ENCODE measurements around the gene SLBP.

- TF ChIP-seq HDAC6 (IDR thresholded peaks at IDR 0.05; ENCODE audit: unreplicated experiment): no peak
- no peak for TF ChIP-seq CTCF (IDR thresholded peaks at IDR 0.05 in 2 of 3, conservative IDR thresholded peaks at IDR 0.05 in 1 of 3; ENCODE audit: control insufficient read depth in 2 of 3, extremely low read depth in 1 of 3, insufficient read depth in 1 of 3, low read depth in 3 of 3, low read length in 3 of 3)
- TF ChIP-seq CHD2 (IDR thresholded peaks at IDR 0.05; ENCODE audit: borderline replicate concordance, low read depth, low read length): no peak
- TF ChIP-seq PAX8 (IDR thresholded peaks at IDR 0.05): no peak
- TF ChIP-seq YY1 (IDR thresholded peaks at IDR 0.05; ENCODE audit: low read depth, low read length): no peak
- TF ChIP-seq POLR2AphosphoS2 (IDR thresholded peaks at IDR 0.05; ENCODE audit: low read depth, low read length): no peak
- no peak for TF ChIP-seq STAT3 (IDR thresholded peaks at IDR 0.05; ENCODE audit: low read depth, low read length)
- TF ChIP-seq EZH2 (IDR thresholded peaks at IDR 0.05; ENCODE audit: borderline replicate concordance, control insufficient read depth, low read depth, low read length): no peak
- no peak for TF ChIP-seq SP1 (IDR thresholded peaks at IDR 0.05; ENCODE audit: low read depth, low read length)
- TF ChIP-seq ZSCAN29 (IDR thresholded peaks at IDR 0.05): no peak
- TF ChIP-seq, protein P1, sequence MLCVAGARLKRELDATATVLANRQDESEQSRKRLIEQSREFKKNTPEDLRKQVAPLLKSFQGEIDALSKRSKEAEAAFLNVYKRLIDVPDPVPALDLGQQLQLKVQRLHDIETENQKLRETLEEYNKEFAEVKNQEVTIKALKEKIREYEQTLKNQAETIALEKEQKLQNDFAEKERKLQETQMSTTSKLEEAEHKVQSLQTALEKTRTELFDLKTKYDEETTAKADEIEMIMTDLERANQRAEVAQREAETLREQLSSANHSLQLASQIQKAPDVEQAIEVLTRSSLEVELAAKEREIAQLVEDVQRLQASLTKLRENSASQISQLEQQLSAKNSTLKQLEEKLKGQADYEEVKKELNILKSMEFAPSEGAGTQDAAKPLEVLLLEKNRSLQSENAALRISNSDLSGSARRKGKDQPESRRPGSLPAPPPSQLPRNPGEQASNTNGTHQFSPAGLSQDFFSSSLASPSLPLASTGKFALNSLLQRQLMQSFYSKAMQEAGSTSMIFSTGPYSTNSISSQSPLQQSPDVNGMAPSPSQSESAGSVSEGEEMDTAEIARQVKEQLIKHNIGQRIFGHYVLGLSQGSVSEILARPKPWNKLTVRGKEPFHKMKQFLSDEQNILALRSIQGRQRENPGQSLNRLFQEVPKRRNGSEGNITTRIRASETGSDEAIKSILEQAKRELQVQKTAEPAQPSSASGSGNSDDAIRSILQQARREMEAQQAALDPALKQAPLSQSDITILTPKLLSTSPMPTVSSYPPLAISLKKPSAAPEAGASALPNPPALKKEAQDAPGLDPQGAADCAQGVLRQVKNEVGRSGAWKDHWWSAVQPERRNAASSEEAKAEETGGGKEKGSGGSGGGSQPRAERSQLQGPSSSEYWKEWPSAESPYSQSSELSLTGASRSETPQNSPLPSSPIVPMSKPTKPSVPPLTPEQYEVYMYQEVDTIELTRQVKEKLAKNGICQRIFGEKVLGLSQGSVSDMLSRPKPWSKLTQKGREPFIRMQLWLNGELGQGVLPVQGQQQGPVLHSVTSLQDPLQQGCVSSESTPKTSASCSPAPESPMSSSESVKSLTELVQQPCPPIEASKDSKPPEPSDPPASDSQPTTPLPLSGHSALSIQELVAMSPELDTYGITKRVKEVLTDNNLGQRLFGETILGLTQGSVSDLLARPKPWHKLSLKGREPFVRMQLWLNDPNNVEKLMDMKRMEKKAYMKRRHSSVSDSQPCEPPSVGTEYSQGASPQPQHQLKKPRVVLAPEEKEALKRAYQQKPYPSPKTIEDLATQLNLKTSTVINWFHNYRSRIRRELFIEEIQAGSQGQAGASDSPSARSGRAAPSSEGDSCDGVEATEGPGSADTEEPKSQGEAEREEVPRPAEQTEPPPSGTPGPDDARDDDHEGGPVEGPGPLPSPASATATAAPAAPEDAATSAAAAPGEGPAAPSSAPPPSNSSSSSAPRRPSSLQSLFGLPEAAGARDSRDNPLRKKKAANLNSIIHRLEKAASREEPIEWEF (IDR thresholded peaks at IDR 0.05; ENCODE audit: insufficient replicate concordance, low read depth, low read length): no peak
- TF ChIP-seq, protein P2, sequence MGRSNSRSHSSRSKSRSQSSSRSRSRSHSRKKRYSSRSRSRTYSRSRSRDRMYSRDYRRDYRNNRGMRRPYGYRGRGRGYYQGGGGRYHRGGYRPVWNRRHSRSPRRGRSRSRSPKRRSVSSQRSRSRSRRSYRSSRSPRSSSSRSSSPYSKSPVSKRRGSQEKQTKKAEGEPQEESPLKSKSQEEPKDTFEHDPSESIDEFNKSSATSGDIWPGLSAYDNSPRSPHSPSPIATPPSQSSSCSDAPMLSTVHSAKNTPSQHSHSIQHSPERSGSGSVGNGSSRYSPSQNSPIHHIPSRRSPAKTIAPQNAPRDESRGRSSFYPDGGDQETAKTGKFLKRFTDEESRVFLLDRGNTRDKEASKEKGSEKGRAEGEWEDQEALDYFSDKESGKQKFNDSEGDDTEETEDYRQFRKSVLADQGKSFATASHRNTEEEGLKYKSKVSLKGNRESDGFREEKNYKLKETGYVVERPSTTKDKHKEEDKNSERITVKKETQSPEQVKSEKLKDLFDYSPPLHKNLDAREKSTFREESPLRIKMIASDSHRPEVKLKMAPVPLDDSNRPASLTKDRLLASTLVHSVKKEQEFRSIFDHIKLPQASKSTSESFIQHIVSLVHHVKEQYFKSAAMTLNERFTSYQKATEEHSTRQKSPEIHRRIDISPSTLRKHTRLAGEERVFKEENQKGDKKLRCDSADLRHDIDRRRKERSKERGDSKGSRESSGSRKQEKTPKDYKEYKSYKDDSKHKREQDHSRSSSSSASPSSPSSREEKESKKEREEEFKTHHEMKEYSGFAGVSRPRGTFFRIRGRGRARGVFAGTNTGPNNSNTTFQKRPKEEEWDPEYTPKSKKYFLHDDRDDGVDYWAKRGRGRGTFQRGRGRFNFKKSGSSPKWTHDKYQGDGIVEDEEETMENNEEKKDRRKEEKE (IDR thresholded peaks at IDR 0.05): no peak
Observed at GRCh38 chr4:1648962-1649361, 63.2 kb downstream of the SLBP start.

All from GM12878 (cell line).